NCI-H146 (cell line): ENCODE results near the gene CLIP2.
"Not testable (repeated sequence)": the region's sequence is repeated elsewhere in the genome, so short reads cannot be mapped to it uniquely, and the experiment has no call there.

ENCODE experiments used
- DNase-seq: peaks from one replicate; lab custom pipeline; 2025; lab: John Stamatoyannopoulos, UW

The CLIP2 gene

DNA sequence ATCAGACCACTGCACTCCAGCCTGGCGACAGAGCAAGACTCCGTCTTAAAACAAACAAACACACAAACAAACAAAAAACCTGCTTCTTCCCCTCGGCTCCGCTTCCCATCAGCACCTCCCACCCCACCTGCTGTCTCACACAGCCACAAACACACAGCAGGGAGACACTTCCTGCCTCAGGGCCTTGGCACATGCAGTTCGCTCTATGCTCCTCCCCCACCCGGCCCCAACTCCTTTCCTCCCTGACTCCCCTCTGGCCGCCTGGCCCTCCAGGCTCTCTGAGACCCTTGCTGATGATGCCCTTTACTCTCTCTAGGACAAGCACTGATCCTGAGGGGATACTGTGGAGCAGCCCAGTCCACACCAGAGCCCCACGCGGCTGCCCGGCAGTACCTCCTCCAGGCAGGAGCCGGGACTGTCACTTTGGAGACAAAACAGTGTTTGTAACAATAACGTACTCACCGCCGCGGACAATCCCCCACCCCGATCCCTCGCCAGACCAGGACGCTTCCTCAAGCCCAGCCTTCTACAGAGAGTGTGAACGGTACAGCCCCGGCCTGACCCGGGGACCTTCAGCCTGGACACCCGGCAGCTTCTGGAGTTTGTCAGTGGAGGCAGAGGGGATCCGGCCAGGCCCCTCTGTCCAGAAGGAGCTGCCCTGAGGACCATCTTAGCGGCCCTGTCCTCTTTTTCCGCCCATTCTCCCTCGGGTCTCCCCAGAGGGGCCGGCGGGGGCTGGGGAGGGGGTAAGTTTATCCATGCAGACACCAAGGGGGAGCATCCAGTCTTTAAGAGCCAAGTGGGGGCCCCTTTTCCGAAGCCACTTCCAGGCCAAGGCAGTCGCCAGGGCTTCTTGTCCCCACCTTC lies 114.5 kb downstream of the CLIP2 start:
- DNase-seq, result no peak

DNA sequence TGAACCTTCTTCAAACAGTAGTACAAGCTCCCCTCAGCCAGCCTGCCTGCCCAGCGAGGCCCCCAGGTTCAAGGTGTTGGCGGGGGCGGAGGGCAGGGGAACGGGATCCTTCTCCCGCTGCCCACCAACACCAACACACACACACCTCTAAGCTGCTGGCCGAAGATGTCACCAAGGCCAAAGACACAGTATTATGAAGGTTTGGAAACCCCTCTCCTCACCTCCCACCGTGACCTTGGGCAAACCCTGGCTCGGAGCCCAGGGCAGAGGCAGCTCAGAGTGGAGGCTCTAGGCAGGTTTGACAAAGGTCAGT lies 115.1 kb downstream of the CLIP2 start:
- no peak for DNase-seq

DNA sequence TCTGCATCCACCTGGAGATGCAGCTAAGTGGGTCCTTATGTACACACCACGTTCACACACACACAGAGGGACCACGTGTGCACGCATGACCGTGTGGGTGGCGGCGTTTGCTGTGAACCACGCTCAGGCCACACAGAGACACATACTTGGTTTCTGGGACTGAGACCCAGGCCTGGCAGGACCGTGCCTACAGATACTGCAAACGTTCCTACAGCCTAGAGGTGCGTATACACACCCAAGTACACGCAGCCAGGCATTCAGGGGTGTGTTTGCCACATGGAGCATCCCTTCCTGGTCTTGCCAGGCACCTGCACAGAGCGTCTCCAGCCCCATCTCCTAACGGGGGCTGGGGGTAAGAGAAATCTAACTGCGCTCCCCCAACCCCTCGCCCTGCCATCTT lies 115.5 kb downstream of the CLIP2 start:
- no peak for DNase-seq

DNA sequence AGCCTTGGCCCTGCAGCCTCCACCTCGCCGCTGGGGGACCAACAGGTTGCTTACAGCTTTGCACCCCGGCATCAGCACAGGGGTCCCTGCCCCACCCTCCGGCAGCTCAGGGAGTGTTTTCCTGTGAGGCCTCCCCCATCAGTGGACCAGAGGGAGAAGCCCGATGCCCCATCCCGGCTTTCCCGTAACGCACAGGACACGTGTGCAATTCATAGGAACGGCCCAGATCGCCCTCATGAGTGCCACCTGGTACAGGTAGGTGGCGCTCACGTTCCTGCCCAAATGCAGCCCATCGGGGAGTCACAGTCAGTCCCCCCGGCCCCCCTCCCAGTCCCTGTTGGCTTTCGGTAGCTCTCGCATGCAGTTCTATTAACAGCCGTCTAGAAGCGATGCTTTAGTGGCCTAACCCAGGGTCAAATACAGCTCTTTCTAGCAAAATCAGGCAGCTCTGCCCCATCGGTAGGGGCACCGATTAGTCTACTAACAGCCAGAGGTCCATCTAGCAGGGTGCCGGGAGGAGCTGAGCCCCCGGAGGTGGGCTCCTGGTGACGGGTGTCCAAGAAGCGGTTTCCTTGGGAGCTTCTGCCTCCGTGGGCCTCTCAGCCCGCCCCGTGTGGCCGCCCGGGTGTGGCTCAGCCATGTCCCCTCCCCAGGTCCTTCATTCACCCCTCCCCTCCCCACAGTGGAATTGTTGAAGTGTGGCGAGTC lies 116.1 kb downstream of the CLIP2 start:
- no peak for DNase-seq

DNA sequence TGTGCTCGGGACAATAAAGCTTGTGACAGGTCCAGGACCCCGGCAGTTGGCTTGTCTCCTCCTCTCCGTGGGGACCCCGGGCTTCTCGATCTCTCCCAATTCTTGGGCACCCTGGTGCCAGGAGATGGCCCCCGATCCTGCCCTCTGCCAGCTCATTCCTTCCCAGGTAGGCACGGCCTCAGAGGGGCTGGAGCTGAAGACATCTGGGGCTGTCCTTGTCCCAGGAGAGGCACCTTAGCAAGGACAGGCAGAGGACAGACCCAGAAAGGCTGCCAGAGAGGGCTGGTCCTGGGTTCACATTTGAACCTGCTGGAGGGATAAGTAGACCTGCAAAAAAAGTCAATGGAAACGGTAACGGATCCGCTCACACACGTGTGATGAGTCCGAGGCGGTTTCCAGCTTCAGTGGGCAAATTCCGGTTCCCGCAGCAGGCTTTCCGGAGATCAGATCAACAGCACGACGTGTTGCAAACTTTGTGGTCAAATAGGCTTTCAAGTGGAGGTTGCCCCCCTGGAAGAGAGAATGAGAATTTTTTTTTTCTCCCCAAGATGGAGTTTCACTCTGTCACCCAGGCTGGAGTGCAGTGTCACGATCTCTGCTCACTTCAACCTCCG lies 116.8 kb downstream of the CLIP2 start:
- DNase-seq, result no peak

DNA sequence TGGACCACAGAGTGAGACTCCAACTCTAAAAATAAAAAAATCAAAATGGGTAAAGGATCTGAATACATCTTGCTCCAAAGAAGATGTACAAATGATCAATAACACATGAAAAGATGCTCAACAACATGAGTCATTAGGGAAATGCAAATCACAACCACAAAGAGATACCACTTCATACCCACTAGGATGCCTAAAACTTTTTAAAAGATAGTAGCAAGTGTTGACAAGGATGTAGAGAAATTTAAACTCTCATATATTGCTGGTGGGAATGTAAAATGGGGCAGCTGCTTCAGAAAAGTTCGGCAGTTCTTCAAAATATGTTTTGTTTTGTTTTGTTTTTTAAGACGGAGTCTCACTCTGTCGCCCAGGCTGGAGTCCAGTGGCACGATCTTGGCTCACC lies 118.8 kb downstream of the CLIP2 start:
- DNase-seq, result no peak

DNA sequence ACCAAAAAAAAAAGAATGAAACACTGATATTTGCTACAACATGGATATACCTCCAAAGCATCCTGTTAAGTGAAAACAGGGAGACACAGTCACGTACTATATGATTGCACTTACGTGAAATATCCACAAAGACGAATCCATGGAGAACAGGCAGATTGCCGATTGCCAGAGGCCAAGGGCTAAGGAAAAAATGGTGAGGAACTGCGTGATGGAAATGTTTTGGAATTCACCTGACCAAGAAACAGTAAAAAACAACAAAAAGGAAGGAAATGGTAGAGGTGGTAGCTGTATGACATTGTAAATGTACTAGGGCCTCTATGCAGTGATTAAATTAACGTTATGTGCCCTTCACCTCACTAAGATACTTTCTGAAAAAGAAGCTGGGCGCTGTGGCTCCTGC lies 120.4 kb downstream of the CLIP2 start:
- no peak for DNase-seq

DNA sequence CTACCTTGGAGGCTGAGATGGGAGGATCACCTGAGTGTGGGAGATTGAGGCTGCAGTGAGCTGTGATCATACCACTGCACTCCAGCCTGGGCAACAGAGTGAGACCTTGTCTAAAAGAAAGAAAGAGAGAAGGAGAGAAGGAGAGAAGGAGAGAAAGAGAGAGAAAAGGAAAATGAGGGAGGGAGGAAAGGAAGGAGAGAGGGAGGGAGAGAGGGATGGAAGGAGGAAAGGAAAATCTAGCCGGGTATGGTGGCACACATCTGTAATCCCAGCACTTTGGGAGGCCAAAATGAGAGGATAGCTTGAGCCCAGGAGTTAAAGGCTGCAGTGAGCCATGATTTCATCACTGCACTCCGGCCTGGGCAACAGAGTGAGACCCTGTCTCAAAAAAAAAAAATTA lies 121.6 kb downstream of the CLIP2 start:
- DNase-seq, result no peak

DNA sequence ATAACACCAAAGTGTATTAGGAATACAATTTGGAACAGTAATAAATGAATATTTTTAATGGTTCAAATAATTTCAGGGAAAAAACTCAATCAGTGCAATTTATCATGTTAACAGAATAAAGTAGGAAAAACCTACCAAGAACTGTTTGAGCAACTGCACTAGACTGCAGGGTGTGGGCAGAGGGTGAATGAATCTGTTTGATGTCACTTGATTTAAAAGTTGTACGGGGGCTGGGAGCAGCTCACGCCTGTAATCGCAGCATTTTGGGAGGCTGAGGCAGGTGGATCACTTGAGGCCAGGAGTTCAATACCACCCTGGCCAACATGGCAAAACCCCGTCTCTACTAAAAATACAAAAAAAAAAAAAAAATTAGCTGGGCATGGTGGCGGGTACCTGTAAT lies 122.4 kb downstream of the CLIP2 start:
- DNase-seq, result not testable (repeated sequence)

DNA sequence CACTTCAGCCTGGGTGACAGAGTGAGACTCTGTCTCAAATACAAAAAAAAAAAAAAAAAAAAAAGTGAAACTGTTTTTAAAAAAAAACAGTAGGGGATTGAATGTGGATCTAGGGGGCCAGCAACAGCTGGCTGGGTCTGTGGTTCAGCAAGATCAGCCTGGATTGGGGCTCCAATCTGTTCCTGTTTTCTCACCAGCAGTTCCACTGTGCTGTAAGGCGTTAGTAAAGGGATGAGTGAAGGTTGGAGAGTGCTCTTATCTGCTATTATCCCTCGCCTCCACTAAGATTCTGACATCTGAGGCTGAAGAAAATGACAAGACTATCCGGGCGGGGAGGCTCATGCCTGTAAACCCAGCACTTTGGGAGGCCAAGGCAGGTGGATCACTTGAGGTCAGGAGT lies 122.8 kb downstream of the CLIP2 start:
- no peak for DNase-seq

DNA sequence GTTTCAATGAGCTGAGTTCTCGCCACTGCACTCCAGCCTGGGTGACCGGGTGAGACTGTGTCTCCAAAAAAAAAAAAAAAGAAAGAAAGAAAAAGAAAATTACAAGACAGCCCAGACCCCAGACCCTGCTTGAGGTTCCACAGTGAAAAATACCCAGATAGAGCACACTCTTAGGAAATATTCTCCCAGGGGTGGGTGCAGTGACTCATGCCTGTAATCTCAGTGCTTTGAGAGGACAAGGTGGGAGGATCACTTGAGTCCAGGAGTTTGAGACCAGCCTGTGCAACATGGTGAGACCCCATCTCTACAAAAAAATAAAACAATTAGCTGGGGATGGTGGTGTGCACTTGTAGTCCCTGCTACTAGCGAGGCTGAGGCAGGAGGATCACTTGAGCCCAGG lies 123.4 kb downstream of the CLIP2 start:
- DNase-seq, result no peak

DNA sequence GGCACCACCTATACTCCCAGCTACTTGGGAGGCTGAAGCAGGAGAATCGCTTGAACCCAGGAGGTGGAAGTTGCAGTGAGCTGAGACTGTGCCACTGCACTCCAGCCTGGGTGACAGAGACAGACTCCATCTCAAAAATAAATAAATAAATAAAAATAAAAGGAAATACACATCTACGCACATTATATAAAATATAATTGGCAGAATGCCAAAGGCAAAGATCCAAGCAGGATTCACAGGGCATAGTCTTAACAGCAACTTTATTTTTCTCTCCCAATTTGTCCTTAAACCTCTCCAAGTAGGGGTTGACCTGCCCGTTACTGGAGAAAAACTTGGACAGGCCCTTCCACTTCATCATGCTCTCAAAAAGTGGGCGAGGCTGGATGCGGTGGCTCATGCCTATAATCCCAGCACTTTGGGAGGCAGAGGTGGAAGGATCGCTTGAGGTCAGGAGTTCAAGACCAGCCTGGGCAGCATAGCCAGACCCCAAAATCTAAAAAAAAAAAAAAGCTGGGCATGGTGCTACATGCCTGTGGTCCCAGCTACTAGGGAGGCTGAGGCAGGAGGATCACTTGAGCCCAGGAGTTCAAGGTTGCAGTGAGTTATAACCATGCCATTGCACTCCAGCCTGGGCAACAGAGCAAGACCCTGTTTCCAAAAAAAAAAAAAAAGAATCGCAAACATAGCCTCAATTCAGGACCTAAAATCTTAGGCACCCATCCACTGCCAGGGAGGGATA lies 125.6 kb downstream of the CLIP2 start:
- not testable (repeated sequence) for DNase-seq

DNA sequence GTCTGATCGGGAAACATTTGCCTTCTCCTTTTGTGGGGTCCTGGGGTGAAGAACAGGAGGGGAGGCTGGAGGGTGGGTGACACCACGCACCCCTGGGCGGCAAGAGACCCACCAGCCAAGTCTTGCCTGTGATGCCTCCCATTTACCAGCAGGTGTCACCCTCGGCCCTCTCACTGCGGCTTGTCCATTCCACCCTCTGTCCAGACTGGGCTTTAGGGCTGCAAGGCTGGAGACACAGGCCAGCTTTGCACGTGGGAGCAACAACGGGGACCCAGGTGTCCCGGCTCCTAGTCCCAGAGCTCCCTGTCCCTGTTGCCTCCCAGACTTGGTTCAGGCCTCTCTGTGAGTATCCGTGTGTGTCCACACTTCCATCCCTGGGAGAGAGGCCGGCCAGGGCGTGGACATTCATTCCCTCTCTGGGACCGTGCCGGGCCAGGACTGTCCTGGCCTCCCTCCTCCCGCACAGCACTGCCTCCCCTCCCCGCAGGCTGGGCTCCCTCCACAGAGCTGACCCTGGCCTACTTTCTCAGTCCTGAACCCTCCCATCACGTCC lies 128.3 kb downstream of the CLIP2 start:
- DNase-seq, result peak; percentile 68

DNA sequence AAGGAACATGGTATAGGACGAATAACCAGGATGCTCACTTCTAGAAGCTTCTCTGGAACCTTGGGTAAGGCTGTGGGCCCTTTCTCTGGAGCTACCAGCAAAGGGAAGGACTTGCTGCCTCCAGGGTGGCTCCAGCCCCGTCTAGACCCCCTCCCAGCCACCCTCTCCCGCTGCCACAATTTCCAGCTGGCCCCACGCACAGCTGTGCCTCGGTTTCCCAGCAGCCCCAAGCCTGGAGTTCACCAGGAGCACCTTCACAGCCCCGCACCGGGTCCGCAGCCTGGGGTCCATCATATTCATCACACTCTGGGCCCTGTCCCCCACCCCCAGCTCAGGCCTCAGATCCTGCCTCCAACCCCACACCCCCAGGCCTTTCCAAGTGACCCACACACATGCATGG lies 128.9 kb downstream of the CLIP2 start:
- no peak for DNase-seq

DNA sequence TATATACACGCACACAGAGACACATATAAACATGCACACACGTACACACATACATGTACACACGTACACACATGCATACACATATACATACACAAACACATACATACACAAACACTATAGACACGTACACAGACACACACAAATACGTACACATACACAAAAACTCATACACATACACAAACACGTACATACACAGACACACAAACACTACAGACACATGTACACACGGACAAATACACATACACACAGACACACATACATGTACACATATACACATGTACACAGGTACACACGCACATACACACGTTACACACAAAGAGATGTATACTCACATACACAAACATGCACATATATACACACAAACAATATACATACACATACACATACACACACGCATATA lies 129.3 kb downstream of the CLIP2 start:
- no peak for DNase-seq

DNA sequence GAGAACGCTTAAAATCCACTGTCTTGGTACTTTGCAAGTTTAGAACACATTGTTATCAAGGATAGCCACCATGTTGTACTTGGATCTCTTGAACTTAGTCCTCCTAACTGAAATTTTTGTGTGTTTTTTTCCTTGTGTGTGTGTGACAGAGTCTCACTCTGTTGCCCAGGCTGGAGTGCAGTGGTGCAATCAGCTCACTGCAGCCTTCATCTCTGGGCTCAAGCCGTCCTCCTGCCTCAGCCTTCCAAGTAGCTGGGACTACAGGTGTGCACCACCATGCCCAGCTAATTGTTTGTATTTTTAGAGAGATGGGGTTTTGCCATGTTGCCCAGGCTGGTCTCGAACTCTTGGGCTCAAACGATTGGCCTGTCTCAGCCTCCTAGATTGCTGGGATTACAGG lies 130.0 kb downstream of the CLIP2 start:
- DNase-seq, result not testable (repeated sequence)

DNA sequence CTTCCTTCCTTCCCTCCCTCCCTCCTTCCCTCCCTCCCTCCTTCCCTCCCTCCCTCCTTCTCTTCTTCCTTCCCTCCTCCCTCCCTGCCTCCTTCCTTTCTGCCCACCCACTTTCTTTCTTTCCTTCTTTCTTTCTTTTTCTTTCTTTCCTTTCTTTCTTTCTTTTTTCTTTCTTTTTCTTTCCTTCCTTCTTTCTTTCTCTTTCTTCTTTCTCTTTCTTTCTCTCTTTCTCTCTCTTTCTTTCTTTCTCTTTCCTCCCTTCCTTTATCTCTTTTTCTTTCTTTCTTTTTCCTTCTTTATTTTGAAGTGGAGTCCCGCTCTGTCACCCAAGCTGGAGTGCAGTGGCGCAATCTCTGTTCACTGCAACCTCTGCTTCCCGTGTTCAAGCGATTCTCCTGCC lies 130.8 kb downstream of the CLIP2 start:
- DNase-seq, result no peak

DNA sequence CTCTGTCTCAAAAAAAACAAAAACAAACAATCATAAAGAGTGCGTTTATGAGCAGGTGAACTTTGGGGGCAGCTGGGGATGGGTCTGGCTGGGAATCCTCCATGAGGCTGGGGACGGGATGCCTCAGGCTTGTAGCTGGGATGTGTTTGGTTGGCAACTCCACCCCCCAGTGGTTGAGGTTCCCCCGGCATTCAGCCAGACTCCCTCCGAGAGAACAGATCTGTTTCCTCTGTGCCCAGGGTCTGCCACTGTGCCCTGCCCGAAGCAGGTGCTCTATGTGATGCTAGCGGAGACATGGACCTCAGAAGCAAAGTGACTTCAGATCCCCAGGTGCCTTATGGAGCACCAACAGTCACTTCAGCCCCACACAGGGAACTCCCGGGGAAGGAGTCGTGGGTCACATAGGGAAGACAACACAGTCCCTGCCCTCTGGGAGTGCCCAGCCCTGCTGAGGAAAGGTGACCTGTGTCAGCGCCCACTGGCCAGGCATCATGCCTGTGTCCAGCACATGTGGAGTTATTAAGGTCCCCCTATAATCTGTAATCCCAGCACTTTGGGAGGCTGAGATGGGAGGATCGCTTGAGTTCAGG lies 135.2 kb downstream of the CLIP2 start:
- no peak for DNase-seq

DNA sequence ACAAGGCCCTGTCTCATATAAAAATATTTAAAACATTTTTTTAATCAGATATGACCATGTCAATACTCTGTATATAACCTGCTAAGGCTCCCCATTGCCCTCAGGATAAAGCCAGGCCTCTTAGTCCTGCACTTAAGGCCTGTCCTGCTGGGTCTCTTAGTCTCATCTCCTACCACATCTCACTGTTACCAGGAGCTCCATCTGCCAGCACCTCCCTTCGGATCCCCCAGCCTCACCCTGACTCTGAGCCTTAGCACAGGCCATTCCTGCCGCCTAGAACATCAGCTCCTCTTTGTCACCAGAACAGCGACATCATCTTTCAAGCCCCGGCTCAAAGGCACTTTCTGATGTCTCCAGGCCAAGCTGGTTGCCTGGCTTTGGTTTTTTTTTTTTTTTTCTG lies 138.8 kb downstream of the CLIP2 start:
- DNase-seq, result no peak

DNA sequence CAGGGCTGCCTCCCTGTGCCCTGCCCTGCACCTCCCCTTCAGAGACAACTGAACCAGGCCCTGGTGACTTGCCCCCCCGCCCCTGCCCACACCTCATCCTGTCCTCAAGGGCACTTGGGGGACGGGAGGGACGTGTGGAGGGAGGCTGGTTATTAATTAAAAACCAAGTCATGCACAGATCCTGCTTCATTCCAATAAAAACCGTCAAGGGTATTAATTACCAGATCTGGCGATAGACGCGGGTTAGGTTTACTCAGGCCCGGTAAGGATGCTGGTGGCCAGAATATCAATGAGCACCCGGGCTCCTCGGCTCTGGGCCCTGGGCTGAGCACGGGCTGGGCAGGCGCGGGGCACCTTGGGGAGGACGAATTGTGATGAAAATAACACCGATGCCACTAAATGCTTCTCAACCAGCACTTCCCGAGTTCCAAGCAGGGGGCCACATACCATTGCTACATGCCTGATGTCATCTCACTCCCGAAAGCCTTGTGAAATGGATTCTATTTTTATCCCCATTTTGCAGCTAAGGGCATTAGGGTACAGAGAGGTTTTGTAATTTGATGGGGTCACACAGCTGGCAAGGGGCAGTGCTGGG lies 140.0 kb downstream of the CLIP2 start:
- DNase-seq, result no peak

DNA sequence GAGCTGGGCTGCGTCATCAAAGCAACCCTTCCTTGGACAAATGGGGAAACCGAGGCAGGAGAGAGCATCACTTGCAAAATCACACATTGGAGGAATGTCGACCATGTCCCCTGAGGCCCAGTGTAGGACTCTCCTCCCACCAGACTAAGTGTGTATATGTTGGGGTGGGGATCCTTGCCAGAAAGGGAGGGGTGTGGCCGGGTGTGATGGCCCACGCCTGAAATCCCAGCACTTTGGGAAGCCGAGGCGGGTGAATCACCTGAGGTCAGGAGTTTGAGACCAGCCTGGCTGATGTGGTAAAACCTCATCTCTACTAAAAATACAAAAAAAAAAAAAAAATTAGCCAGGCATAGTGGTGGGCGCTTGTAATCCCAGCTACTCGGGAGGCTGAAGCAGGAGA lies 141.2 kb downstream of the CLIP2 start:
- DNase-seq, result not testable (repeated sequence)
